GM18508 (cell line): Measurements from ENCODE around the gene DACH1.
"Not testable (repeated sequence)": the region's sequence is repeated elsewhere in the genome, so short reads cannot be mapped to it uniquely, and the experiment has no call there.

Experiments
- ATAC-seq: cut with Tn5 transposase; IDR thresholded peaks from one replicate; pipeline ENCODE4 v1.9.1; 2021; ENCODE audit warnings: moderate number of reproducible peaks; ENCODE audit not compliant: insufficient read depth, unreplicated experiment

The DACH1 gene

DNA sequence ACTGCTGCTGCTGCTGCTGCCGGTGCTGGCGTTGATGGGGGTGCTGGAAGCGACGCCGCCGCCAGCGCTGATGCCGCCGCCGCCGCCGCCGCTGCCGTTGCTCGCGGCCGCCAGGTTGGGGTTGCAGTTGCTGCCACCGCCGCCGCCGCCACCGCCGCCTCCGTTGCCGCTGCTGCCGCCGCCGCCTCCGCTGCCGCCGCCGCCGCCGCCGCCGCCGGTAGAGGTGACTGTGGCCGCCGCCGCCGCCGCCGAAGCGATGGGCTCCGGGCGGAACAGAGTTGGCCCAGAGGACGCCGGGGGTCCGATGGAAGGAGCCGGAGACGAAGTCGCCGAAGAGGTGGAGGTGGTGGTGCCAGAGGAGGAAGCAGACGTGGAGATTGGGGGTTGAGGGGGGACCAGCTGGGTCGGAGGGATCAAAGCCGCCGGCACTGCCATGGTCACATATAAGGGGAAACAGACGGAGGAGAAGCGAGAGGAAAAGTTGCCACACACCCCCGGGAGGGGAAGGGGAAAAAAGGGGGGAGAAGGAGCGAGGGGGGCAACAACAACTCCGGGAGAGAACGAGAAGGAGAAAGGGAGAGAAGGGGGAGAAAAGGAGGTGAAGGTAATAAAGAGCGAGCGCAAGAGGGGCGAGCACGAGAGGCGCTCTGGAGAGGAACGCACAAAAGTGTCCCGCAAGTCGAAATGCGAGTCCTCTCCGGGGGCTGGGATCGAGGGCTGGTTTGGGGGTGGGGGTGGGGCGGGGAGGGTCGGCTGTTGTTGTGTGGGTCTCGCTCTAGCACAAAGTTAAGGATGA, 471 bp downstream of the DACH1 start:
- no peak for ATAC-seq

DNA sequence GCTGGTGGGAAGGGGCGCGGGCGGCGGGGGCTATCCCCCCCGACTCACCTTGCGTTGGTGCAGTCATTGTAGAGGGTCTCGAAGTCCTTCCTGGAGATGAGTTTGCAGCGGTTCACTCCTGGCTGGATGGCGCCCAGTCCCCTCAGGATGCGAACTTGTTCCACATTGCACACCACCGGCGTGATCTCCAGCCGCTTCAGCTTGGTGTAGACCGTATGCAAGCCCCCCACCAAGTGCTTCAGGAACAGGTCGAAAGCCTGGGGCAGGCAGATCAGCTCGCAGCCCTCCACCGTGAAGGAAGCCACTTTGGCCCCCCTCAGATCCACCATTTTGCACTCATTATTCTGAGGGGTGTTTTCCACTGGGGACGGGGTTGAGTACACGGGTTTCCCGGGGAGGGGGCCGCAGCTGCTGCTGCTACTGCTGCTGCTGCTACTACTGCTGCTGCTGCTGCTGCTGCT, 1.1 kb downstream of the DACH1 start:
- no peak for ATAC-seq

DNA sequence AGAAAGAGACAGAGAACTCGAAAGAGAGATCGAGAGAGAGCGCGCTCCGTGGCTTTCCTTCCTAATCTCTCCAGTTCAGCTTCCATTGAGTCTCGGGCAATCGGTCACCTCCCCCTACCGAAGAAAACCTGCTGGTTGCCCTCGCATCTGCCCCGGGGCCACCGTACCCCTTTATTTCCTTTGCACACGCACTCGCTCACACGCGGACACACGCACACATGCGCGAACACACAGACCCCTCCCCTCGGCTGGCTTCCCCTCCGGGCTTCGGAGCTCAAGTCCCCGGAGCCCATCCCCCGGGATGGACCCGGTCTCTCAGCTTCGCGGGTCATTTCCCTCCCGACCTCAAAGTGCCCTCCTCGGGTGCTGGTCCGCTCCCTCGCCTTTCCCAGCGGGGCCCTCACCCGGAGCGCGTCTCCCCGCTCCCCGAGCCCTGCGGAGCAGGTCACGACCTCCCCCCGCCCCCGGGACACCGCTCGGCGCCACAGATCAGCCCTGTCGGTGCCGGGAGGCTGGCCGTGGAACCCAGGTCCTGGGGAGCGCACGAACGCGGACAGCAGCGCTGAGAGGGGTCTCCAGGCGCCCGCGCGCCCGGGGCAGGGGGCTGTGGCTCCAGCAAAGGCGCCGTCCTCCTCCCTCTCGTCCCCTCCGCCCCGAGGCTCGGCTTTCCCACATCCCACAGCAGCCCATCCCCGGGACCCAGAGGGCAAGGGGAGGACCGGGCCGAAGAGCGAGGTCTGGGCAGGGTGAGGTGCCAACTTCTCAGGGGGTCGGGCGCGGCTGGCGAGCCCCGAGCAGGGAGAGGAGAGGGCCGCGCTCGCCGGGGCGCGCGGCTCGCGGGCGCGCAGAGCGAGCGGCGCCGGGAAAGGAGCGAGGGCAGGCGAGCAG, 1.8 kb downstream of the DACH1 start:
- ATAC-seq = no peak

DNA sequence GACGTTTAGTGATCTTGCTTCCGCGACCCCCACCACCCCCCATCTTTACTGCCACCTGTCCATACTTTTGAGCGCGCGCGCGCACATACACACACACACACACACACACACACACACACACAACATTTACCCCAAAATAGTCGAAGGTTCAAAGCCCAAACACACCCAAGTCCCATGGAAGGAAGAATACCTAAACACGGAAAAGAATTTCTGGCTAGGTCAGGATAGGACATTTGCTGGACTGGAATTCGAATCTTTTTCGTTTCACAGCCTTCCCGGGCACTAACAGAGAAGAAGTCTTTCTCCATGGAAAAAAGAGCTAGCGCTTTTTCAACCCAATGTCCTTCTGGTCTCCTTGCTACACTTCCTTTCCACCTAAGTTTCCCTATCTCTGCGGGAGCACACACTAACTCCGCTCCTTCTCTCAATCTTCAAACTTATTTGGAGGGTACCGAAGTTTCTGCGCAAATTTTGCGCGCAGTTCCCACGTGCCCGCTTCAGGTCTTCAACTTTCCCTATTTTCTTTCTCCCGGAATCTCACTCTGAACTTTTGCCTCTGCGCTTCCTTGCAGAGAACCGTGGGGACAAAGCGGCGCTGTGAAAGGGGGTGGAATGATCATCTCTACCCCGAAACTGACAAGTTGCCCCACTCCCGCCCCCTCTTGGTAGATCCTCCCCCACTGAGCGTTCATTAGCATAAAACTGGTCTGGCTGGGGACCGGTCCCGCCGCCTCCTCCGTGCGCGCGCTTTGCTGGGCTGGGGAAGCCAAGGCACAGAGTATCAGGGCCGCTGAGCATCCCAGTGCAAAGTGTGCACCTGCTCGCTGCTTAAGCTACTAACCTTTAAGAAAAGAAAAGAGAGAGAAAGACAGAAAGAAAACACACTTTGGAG, 2.7 kb downstream of the DACH1 start:
- no peak for ATAC-seq

DNA sequence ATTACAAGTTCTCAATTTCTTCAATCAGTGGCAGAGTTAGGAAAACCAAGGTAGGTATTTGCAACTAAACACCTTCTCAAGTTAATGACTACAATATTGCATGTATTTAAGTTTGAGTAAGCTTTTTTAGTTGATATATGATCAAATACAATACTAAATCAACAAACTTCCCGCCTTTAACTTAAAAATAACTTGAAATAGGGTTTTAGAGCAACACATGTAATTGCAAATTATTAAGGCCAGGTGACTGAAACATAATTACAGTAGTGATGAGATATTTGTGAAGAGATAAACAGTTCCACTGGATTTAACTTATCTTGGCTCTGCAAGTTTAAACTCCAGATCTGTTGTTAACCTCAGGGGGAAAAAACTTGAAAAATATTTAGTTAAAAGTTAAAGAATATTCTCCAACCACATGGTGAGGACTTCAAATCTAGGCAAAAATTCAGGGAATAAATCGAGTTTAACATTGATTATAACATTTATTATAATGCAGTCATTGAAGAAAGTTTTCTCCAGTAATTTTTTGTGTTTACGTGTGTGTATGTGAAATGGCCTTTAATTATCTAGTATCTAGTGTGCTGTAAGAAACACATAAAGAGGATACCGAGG, 3.6 kb downstream of the DACH1 start:
- ATAC-seq = no peak

DNA sequence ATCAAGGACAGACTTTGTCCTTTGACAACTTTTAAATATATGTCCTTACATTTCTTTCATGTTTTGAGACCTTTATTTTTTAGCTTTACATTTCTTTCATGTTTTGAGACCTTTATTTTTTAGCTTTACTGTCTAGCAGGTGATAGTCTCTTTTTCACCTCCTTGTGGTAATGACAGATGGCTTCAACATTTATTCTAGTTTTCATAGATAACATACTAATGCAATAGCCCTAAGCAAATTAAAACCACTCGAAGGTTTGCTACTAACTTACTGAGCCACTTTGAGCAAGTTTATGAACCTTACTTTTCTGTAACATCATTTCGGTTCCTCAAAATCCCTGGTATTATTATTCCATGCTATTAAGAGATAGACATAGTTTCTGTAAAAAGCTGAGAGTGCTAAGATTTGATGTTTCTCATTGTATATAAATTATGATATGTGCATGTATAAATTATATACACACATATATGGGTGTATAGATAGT, 4.5 kb downstream of the DACH1 start:
- no peak for ATAC-seq

DNA sequence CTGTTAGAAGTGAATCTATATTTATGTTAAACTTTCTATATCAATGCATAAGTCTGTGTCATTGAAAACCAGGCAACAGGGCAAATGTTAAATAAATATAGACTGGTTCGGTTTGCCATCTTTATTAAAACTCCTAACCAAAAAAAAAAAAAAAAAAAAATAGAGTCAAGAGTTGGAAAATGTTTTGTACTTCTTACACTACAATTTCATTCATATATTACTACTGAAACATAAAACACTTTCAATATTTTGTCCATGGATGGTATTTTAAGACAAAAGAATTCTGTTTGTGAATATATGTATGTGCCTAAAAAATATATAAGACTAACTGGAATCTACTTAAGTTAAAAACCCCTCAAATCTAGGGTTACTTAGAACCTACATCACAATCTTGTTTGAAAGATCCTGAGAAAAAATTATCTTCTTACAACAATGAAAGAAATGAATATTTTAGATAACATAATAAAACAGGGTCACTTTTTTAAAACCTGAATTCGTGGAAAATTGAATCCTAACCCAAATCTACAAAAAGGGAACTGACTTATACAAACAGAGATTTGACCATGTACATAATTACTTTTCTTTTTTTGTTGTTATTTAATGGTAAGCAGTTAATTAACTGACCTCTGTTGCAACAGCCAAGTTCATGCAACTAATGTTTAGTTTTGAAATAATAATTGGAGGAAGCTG, 5.1 kb downstream of the DACH1 start:
- no peak for ATAC-seq

DNA sequence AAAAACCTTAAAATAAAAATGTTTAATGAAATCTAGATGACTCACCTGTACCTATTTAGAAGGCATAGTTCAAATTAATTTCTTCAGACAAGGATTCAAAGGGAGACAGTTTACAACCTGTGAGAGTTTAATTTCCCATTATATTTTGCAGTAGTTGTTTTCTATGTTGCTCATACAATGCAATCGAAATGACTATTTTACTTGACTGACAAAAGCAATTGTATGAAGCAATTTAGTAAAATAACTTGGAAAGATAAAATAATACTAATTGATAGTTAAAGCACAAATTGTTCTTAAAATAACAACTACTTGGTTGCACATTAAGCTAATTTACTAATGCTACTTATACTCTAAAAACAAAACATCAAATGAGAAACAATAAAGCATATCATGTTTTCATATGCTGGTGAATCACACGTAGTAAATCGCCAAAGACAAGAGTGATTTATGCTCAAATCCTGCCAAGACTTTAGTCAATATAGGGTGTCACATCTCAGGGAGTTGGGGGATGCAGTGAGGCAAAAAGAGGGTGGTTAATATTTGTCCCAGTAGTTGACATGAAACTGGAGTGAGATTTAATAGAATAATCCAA, 6.4 kb downstream of the DACH1 start:
- ATAC-seq = no peak

DNA sequence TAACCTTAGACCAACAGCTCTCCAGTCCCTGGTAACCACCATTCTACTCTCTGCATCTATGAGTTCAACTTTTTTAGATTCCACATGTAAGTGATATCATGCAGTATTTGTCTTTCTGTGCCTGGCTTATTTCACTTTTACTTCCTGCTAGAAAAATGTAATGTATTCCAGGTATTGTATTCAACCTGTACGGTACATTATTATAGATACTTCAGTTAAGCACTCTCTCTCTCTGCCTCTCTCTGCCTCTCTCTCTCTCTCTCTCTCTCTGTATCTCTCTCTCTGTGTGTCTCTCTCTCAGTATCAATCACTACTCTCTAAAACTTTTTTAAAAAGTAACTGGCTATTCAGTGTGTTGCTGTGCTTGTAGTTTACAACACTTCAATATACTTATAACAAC, 8.4 kb downstream of the DACH1 start:
- no peak for ATAC-seq

DNA sequence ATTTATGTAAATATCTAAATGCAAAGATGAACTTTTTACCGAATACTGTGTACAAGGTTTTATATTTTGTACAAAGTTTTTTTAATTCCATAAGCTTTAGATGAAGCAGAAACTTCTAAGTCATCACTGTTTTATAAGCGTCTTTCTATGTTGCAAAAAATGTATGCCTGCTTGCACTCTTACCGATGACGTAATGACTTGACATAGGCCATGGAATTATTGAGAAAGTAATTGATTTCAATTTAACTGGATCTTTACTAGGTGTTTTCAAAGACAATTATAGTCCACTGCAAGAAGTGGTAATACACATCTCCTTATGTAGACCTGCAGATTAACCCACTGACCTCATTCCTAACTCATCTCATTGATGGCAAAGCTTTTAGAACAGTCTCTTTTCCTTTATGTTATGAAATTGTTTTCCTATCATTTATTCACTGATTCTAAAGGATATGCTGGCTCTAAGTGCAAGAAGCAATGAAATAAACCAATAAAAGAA, 10.4 kb downstream of the DACH1 start:
- ATAC-seq = no peak

DNA sequence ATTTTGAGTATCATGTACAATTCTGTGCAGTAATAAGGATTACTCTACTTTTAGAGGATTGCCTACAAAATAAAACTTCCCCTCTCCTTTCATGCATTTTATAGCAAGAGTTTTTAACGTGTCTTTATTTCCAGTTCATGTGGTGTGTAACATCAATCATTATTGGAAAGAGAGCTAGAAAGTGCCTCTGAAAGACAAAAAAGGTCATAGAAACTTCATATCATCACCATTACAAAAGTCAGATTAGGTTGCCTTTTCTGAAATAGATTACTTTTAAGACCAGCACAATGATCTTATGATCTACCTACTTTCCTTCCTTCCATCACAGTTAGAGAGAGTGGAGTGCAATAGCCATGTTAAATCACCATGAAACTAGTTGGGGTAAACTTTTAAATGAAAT, 12.6 kb downstream of the DACH1 start:
- ATAC-seq = no peak

DNA sequence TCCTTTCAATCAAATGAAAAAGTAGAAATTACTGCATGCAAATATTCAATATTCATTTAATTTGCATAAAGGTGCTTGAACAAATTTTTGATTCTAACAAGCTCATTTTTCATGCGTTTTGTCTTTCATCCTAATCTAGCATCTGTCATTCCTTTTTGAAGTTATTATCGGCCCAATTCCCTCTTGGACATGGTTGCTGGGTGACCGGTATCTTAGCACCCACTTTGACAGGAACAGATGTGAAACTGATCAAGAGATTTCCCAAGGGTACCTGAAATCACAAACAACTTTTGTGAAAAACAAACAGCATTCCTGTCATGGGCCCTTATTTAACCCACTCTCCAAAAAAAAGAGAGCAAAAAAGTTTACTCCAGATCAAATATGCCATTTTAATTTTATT, 13.3 kb downstream of the DACH1 start:
- ATAC-seq = no peak

DNA sequence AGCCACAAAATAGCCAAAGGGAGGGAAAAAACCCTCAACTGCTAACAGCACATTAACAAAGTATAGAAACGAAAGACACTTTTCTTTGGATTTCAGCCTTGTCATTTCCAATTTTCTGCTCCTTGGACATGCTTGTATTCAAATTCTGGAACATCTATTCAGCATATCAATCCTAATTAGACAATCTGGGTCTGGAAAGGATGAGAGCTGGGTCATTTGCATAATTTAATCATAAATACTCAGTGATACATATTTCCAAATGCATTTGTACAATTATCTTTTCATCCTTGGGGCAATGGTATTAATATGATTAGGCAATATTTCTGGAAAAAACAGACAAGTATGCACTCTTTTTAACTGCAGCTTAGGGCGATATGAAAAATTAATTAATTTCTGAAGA, 14.3 kb downstream of the DACH1 start:
- no peak for ATAC-seq

DNA sequence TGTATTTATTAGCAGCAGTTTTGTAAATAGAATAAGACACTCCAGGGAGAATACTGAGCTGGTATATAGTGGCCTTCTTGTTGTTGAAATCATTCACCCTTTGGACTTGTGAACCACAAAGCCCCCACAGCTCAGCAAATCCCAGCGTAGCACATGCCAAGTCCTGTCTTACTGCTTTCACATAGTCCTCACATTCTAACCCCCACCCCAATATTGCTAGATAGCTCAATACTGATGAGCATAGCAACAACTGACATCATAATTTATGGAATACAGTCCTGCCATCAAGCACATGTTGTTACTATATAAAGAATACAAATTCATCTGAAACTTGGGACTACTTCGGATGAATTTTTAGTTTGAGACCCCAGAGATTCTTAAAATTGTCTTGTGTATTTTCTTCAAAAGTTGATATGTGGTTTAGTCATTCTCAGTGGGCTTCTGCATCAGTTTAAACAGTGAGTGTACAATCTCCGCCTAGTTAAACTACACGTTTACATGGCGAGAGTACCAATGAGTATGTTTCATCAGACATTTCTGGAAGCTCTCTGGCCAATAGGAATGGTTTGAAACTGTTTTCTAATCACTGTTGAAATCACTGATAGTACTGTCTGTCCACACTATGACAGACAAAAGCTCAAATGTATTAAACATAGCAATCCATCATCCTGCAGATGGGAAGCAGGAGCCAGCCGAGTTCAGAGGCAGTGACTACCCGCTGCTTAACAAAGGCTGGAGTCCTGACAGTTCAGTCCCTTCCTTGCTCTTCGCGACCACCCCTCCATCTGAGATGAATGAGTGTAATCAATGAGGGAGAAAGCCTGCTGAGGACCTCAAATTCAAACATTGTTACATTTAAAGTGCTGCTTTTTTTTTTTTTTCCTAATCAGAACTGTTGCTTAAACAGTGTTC, 15.2 kb downstream of the DACH1 start:
- ATAC-seq = no peak

DNA sequence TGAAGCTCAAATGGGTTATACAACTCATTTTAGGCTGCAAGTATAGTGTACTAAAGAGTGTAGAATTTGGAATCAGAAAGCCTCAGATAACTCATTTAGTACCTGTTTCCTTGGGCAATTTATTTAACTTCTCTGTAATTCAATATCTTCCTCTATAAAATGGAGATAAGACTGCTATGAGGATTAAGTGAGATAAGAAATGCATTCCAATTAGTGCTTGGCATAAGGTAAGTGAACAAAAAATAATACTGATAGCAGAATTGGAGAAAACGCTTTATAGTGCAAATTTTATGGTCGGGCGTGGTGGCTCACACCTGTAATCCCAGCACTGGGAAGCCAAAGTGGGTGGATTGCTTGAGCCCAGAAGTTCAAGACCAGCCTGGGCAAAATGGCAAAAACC, 25.0 kb downstream of the DACH1 start:
- no peak for ATAC-seq

DNA sequence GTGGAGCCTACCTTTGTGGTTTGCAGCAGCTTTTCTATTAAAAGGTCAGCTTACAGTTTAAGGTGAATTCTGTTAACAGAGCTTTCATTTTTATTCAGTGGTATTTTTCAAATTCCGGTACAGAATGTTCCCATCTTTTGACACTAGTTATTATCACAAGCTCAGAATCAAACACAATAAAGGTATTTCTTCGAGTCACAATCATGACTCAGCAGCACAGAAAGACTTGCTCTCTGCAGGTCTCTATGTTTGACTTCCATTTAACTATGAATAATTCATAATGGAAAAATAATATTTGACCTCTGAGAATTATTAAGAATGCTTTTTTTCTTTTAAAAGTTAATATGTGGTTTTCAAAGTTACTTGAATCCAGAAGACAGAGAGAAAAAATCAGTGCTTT, 28.2 kb downstream of the DACH1 start:
- ATAC-seq = no peak

DNA sequence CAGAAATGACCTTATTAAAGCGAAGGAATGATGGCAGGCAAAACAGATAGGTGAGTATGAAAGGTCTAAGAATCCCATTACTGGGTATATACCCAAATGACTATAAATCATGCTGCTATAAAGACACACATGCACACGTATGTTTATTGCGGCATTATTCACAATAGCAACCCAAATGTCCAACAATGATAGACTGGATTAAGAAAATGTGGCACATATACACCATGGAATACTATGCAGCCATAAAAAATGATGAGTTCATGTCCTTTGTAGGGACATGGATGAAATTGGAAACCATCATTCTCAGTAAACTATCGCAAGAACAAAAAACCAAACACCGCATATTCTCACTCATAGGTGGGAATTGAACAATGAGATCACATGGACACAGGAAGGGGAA, 29.4 kb downstream of the DACH1 start:
- not testable (repeated sequence) for ATAC-seq

DNA sequence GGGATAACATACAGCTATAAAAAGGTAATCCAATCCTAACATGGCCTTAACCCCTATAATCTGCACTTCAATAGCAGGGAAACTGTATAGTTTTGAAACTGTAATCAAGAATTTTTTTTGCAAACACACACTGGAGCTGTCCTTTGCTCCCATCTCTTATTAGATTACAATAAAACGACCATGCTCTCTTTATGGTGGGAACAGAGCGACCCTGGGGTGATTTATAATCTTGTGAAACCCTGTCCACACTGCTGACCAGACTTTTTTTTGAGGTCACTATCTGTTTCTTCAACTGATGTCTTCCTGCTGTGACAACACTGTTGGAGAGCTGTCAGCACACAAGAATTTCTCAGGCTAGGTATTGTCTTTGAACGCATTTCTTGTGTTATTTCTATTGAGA, 35.3 kb downstream of the DACH1 start:
- ATAC-seq = no peak
